Fibroblast of villous mesenchyme (primary cell): ENCODE results near the gene TMEM213. TPM values are rescaled to one million over a fixed set of nuclear protein-coding genes. Genes with fewer than 3 reads are reported as not detected.

Experiments used
- DNase-seq: peaks from one replicate; pipeline ENCODE4 v3.0.0-alpha.2; 2010; ENCODE audit warnings: low read depth
- H3K4me3 ChIP-seq: 2 replicates; pipeline ENCODE4 v1.5.1; 2011; ENCODE audit warnings: low read depth, mild to moderate bottlenecking, low read length
- total RNA-seq: library from RNA; depleted of rRNA; stranded (reverse); fragments of >200 nt; gene quantifications from 2 replicates; pipeline ENCODE4 v1.2.3, GENCODE V29; 2012
- TF ChIP-seq, protein P1 (sequence below): IDR thresholded peaks from 2 replicates; pipeline ENCODE4 v1.5.1; 2012; ENCODE audit warnings: low read depth, mild to moderate bottlenecking, low read length; ENCODE audit not compliant: insufficient read depth

TMEM213 gene
- total RNA-seq, 1 donor: not detected

DNA sequence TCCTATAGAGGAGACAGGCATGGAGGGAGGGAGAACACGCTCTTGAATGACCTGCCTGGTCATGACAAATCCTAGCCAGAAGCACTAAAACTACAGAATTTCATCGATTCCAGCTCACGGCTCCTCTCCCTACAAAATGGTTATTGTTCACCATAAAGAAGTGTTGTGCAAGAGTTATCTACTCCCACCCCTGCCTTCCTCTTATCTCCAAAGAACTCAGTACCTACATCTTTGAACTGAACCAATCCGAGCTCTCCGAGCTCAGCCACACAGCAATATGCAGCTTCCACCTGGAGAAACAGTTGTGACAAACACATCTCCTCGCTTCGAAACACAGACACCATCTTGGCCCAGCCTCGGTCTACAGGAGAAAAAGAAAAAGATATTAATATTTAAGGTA, 26.9 kb upstream of the TMEM213 start:
- TF ChIP-seq, protein P1, sequence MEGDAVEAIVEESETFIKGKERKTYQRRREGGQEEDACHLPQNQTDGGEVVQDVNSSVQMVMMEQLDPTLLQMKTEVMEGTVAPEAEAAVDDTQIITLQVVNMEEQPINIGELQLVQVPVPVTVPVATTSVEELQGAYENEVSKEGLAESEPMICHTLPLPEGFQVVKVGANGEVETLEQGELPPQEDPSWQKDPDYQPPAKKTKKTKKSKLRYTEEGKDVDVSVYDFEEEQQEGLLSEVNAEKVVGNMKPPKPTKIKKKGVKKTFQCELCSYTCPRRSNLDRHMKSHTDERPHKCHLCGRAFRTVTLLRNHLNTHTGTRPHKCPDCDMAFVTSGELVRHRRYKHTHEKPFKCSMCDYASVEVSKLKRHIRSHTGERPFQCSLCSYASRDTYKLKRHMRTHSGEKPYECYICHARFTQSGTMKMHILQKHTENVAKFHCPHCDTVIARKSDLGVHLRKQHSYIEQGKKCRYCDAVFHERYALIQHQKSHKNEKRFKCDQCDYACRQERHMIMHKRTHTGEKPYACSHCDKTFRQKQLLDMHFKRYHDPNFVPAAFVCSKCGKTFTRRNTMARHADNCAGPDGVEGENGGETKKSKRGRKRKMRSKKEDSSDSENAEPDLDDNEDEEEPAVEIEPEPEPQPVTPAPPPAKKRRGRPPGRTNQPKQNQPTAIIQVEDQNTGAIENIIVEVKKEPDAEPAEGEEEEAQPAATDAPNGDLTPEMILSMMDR: no peak
- no peak for DNase-seq
- H3K4me3 ChIP-seq: no peak overlapping the region

DNA sequence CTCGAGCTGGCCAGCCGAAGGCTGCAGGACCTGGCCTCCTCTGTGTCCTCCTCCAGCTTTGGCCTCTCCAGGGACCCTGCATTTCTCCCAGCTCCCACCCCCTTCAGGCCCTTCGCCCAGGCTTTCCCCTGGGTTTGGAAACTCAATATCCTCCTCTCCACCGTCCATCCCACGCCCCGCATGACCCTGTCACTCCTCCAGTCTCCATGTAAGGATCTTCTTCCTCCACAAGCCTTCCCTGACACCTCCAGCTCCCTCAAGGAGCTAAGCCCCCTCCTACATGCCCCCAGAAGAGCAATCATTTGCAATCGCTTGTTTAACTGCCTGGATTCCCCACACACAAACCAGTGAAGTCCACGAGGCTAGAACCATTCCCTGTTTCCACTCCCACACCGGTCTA, 24.6 kb upstream of the TMEM213 start:
- no peak overlapping the region for H3K4me3 ChIP-seq
- TF ChIP-seq, protein P1: no peak
- no peak for DNase-seq

DNA sequence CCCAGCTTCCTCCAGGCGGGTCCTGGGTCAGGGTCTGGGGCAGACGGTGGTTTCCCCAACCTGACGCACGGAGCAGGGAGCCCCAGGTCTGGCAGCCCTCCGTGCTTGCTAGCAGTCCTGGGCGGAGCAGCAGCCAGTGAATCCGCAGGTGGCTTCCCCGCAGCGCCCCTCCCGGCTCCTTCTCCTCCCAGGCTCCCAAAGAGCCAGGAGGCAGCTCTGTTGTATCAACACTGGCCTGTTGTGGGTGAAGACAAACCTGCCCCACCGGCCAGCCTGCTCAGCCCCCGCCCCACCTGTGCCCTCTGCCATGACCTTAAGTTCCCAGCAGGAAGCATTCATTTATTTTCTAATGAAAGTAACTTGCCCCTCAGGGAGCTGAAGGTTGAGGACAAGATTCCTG, 24.0 kb upstream of the TMEM213 start:
- no peak for DNase-seq
- TF ChIP-seq, protein P1: no peak
- no peak overlapping the region for H3K4me3 ChIP-seq

DNA sequence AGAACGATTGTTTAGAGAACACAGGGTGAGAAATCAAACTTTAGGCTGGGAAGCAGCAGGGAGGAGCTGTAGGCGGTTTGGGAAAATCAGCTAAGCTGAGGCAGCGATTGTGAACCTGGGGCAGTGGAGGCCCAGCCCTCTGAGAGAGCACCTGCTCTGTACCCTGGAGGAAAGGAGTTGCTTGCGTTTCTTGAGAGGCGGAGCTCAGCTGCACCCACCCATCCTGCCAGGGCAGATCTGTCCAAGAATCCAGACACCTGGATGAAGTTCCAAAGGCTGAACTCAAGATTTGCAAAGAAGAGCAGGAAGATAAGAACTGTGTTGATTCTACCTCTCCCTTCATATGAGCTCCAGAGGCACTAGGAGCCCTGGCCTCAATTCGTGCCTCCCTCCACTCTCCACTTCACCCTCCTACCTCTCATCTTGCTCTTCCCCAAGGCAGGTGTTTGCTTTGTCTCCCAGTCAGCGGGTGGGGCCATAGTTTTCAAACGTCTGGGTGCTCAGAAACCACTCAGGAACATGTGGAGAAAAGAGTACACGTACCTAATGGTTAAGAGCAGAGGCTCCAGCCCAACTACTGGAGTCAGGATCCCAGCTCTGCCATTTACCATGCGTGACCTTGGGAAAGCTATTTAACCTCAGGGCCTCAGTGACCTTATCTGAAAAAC, 21.5 kb upstream of the TMEM213 start:
- TF ChIP-seq, protein P1: no peak
- no peak overlapping the region for H3K4me3 ChIP-seq
- no peak for DNase-seq

DNA sequence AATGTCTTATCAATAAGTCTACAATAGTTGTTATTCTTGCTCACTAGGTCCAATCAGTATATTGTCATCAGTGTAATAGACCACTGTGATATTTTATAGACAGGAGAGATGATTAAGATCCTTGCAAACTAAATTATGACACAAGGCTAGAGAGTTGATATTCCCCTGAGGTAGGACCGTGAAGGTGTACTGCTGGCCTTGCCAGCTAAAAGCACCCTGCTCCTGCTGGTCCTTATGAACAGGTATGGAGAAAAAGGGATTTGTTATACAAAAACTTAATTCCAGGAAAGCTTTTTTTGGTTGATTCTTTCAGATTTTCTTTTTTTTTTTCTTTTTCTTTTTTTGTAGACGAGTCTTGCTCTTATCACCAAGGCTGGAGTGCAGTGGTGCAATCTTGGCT, 16.8 kb upstream of the TMEM213 start:
- TF ChIP-seq, protein P1: no peak
- DNase-seq: no peak

DNA sequence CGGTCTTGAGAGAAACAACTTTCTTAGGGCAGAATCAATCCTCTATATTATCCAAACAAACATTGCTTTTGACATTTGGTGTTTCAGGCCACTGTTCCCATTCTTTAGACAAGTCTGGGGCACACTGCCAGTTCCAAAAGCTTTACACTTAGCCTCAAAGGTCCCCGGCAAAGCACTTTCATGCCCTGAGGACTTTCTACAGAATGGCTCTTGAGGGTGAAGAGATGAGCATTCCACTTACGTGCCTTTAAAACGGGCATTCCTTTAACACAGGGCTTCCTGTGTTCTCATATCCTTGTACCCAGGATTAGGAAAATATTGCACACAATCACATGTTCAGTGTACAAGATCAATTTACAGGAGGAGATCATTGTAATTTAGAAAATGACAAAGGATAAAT, 13.1 kb upstream of the TMEM213 start:
- DNase-seq: no peak
- TF ChIP-seq, protein P1: no peak
- H3K4me3 ChIP-seq: no peak overlapping the region

More for the DNA sequence above, 16.8 kb upstream of the TMEM213 start:
- H3K4me3 ChIP-seq: no peak overlapping the region
